HG03457 (cell line): ENCODE measurements around the gene AMH.

Experiments
- ATAC-seq: cut with Tn5 transposase; IDR thresholded peaks from one replicate; pipeline ENCODE4 v1.9.1; 2021; ENCODE audit warnings: moderate number of reproducible peaks; ENCODE audit not compliant: unreplicated experiment

Gene AMH

DNA sequence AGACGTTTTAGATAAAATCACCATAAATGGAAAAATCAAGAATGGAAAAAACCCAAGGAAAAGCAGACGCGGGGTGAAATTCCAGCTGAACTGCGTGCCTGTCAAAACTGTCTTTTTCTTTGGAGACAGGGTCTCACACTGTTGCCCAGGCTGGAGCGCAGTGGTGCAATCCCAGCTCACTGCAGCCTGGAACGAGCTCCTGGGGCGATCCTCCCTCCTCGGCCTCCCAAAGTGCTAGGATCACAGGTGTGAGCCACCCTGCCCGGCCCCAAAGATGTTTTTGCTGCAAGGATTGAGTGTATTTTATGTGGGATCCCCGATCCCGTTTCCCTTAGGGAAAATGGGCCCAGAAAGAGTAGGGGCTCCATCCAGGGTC lies 33.7 kb downstream of the AMH start:
- no peak for ATAC-seq

DNA sequence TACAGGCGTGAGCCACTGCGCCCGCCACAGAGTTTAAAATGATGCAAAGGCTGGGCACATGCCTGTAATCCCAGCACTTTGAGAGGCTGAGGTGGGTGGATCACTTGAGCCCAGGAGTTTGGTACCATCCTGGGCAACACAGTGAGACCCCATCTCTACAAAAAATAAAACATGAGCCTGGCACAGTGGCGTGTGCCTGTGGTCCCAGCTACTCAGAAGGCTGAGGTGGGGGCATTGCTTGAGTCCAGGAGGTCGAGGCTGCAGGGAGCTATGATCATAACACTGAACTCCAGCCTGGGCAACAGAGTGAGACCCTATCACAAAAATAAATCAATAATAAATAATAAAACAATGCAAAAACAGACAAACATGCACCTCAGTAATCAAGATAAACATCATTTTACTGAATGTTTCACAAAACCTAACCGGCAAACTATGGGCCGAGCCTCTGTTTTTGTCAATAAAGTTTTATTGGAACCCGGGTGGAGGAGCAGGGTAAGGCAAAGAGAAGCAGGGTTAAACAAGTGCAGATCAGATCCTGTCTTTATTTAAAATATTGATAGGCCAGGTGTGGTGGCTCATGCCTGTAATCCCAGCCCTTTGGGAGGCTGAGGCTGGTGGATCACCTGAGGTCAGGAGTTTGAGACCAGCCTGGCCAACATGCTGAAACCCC lies 34.8 kb downstream of the AMH start:
- ATAC-seq: no peak

DNA sequence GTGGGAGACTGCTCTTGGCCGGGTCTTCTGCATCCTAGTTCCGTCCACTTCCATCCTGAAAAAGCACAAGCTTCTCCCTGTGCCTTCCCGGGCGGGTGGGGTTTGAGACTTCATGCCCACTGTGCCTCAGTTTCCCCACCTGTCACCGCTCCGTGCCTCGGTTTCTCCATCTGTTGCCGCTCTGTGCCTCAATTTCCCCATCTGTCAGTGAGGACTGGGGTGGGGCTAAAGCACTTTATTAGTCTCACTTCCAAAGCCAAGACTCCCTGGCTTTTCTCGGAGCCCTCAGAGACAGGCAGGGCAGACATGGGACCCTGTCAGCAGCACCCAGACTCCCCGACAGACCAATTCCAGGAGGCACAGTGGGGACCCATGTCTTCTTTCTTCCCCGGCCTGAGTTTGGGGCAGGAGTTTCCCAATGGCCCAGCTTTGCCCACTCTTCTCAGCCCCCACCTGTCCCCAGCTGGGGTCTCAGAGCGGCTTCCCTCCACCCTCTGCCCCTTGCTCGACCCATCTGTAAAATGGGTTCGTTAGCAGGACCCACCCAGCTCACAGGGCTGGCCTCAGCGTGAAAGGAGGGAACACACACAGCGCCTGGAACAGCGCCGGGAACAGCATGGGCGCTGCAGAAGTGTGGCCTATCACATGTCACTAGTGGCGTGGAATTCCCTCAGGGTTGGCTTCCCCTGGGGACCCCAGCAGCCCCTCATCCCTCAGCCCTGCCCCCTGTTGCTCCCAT lies 37.4 kb downstream of the AMH start:
- no peak for ATAC-seq

DNA sequence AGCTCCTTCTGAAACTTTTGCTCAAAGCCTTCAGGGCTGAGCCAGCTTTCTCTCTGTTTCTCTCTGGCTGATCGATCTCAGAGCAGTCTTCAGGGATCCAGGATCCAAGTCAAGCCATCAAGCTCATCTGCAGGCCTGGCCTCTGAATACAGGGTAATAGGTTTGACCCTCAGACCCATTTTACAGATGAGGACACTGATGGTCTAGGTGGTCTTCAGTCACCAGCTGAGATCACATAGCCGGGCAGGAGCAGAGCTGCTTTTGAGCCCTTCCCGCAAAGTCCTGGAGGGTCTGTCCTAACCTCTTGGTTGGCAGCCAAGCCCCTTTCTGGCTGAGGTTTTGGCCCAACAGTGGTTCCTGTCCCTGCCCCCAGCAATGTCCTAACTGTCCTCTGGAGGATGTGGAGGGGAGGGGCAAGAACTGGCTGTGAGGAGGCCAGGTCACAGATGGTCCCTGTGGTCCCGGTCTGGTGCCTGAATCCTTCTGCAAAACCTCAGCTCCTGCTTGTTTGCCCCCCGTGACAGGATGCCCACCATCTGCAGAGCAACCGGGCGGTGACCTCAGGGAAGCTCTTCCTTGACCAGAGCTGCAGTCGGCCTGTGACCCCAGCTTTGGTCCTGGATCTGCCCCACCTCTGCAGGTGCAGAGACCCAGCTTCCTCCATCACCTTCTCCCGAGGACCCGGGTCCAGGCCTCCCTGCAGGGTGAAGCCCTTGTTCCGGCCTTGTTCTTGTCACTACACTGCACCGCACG lies 38.6 kb downstream of the AMH start:
- no peak for ATAC-seq

DNA sequence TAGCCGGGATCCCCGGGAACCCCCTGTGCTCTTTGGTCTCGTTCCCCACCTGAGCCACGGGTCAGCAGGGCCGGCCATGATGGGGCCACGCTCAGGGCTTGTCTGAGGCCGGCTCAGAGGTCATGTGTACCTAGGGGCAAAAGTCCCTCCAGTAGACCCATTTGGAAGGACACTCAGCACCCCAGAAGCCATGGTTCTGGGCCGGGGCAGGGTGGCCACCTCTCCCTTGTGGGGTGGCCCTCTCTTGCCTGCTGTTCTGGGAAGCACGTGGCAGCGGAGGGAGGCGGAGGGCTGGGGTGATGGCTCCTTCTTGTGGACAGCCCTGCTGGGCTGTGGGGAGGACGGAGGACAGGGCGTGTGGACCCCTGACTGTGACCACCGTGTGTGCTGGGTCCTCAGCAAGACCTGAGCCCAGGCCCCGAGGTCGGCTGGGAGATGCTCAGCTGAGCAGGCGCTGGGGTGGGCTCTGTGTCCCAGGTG lies 39.3 kb downstream of the AMH start:
- no peak for ATAC-seq

DNA sequence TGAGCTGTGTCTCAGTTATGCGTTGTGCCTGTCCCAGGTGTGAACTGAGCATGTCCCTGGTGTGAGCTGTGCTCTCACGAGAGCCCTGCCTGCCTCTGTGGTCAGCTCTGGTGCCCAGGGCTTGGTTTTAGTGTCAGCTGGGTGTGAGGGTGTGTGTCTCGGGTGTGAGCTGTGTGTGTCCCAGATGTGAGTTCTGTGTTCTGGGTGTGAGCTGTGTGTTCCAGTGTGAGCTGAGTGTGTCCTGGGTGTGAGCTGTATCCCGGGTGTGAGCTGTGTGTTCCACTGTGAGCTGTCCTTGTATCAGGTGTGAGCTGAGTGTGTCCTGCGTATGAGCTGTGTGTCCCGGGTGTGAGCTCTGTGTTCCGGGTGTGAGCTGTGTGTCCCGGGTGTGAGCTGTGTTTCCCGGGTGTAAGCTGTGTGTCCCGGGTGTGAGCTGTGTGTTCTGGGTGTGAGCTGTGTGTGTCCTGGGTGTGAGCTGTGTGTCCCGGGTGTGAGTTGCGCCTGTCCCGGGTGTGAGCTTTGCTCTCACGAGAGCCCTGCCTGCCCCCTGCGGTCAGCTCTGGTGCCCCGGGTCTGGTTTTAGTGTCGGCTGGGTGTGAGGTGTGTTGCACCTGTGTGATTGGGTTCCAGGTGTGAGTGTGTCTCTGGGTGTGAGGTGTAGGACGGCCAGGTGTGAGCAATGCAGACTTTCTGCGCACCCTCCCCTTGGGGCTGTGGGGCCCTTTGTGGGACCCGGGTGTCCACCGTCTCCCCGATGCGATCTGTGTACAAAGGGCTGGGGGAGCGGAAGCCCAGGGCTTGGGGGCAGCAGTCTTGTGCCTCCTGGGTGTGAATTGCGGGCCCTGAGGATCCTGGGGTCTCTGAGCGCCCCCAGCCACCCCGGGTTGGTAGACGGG lies 39.9 kb downstream of the AMH start:
- no peak for ATAC-seq

DNA sequence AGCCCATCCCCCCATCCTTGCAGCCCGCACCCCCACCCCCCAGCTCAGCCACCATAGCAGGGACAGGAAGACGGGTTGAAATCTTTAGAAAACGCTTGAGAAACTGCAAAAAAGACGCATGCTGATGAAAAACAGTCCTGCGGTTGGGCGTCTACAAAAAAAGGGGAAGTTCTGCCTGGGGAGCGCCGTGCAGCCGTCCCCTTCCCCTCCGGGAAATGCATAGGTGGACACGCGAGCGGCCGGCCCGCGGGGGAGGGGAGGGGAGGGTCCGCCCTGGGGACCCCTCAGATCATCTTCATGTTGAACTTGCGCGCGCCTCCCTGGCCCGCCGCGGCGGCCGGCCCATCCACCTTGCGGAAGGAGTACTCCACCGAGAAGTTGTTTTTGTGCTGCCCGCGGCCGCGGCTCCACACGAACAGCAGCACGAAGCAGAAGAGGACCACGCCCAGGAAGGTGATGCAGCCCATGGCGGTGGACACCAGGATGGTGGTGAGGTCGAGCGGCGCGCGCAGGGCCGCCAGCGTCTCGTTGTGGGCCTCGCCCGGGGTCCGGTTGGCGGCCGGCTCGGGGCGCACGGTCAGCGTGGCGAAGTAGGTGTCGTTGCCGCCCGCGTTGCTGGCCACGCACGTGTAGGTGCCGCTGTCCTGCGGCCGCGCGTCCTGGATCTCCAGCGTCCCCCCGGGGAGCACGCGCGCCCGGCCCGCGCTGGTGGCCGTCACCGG lies 40.8 kb downstream of the AMH start:
- ATAC-seq: no peak

DNA sequence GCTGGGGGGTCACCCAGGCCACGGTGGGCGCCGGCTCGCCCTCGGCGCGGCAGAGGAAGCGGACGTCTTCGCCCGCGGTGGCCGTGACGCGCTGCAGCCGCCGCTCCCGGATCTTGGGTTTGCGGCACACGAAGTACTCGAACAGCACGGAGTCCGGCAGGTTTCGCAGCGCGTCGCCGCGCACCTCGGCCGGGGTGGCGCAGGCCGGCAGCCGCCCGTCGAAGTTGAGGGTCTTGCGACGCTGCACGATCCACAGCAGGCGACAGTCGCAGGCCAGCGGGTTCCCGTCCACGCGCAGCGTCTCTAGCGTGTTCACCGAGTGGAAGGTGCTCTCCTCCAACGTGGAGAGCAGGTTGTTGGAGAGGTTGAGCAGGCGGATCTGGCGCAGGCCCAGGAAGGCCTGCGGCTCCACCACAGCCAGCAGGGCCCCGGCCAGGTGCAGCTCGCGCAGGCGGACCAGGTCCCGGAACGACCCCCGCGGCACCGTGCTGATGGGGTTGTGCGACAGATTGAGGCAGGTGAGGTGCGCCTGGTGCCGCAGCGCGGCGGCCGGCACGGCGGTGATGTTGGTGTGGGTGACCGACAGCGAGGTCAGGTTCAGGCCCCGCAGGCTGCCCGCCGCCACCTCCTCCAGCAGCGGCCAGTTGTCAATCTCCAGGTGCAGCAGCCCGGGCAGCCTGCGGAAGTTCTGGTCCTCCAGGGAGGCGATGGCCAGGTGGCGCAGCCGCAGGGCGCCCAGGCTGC lies 41.5 kb downstream of the AMH start:
- no peak for ATAC-seq

DNA sequence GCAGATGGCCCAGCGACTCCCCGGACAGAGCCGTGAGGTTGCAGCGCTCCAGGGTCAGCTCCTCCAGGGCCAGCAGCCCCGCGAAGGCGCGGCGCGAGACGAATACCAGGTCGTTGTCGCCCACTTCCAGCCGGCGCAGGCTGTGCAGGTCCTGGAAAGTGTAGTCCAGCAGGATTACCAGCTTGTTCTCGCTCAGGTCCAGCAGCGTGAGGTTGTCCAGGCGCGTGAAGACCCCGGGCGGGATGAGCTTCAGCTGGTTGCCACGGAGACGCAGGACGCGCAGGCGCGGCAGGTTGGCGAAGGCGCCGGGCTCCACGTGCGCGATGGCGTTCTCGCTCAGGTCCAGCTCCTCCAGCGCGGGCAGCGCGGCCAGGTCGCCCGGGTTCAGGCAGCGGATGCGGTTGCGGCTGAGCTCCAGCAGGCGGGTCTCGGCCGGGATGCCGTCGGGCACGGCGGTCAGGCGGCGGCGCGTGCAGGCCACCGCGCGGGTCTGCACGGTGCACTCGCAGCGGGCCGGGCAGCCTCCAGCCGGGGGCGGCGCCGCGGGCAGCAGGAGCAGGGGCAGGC lies 42.1 kb downstream of the AMH start:
- ATAC-seq: no peak

DNA sequence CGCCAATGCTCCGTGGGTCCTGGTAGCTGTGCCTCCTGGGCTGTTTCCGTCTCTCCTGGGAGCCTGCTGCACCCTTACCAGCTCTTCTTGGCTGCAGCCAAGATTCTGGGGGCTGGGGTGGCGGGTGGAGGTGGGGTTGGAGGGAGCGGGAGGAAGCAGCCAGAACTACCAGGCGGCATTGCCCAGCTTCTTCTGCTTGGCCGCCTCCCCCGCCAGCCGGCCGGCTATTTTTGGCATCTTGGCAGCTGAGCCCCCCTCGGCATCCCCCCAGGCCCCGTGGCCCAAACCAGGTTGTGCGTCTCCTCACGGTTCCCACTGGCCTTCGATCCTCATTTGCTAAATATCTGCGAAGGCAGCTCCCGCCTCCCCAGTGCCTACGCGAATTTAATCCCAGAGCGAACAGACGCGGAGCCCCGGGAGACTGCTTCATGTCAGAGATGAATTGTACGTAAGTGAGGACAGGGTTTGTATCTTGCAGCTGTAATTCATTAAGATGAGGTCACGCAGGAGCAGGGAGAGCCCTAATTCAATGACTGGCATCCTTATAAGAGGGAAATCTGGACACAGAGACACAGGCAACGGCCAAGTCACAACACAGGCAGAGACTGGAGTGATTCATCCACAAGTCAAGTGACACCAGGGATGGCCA lies 45.7 kb downstream of the AMH start:
- ATAC-seq: no peak

DNA sequence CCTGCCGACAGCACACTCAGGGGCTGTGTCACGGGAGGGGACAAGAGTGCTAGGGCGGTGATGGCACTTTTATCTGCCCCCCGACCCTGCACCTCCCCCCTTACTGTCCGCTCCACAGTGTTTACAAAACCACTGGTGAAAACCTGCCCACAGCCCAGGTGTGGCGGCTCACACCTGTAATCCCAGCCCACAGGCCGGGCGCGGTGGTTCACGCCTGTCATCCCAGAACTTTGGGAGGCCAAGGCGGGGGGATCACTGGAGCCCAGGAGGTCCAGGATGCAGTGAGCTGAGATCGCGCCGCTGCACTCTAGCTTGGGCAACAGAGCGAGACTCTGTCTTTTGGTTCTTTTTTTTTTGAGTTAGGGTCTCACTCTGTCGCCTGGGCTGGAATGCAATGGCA lies 47.0 kb downstream of the AMH start:
- no peak for ATAC-seq

DNA sequence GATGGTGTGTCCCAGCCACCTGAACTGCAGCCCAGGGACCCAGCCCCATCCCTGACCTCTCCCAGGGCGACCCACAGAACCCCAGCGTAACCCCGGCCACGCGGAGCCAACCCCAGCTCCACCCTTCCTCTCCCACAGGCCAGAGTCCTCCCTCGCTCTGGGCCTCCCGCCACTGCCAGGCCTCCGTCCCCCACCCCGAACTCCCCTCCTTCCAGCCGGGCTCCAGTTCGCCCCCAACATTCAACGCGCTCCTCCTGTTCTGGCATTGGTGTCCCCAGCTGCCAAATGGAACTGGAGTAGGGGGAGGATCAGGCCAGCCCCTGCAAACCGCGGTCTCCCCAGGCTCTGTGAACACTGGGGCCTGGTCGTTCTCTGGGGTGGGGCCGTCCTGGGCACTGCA lies 51.4 kb downstream of the AMH start:
- no peak for ATAC-seq
